ENCODE results near the gene TAC3.

GRCh38 chr12:57046086-57046791 lies 29.9 kb upstream of the TAC3 start:
- TF ChIP-seq CTCF (IDR thresholded peaks at IDR 0.05) (no peak), POLR2A (IDR thresholded peaks at IDR 0.05) (no peak)
